Measurements from ENCODE around the gene LMTK2. TPM values are rescaled to one million over a fixed set of nuclear protein-coding genes. Genes with fewer than 3 reads are reported as not detected.

LMTK2 gene
- polyA plus RNA-seq, 1 donor from 2014 or later = 11.9 TPM

DNA sequence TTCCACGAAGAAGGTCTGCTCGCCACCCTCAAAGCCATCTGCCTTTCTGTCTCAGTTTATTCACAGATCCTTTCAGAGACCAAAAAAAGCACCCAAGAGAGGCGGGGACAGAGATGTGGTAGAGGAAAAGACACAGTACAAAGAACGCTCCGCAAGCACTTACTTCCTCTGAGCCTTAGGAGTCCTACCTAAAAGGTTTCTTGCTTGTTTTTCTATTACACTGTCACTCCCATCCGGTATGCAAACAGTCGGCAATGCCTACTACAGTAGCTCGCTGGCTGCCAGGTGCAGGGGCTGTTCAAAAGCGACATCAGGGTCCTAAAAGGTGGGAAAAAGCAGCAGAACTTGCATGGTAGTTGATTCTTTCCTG lies 144.6 kb downstream of the LMTK2 start:
- H3K4me2 ChIP-seq (ENCODE audit: low read length) = peak overlapping the region; percentile 99
- no peaks in the 10 kb centered on the region for H3K36me3 ChIP-seq (ENCODE audit: insufficient read depth, low read length)
- H3K79me2 ChIP-seq (replicated peaks; ENCODE audit: insufficient read depth, low read length) = peaks cover 29% of the 10 kb centered on the region
- peak overlapping the region; percentile 99 for H3K4me3 ChIP-seq (ENCODE audit: low read length)
- no peaks in the 10 kb centered on the region for H3F3A ChIP-seq (ENCODE audit: insufficient read depth, low read length, poor library complexity, severe bottlenecking)
- peak overlapping the region; percentile 61 for H3K27ac ChIP-seq (ENCODE audit: low read length)
- no peaks in the 10 kb centered on the region for H3K9me3 ChIP-seq (ENCODE audit: low read length)
- H4K20me1 ChIP-seq (ENCODE audit: insufficient read depth) = no peaks in the 10 kb centered on the region
- no peaks in the 10 kb centered on the region for H3K27me3 ChIP-seq (ENCODE audit: insufficient read depth, low read depth, low read length)
- TF ChIP-seq TAF1 (IDR thresholded peaks at IDR 0.05; ENCODE audit: low read depth) = no peak
- TF ChIP-seq, protein P1, sequence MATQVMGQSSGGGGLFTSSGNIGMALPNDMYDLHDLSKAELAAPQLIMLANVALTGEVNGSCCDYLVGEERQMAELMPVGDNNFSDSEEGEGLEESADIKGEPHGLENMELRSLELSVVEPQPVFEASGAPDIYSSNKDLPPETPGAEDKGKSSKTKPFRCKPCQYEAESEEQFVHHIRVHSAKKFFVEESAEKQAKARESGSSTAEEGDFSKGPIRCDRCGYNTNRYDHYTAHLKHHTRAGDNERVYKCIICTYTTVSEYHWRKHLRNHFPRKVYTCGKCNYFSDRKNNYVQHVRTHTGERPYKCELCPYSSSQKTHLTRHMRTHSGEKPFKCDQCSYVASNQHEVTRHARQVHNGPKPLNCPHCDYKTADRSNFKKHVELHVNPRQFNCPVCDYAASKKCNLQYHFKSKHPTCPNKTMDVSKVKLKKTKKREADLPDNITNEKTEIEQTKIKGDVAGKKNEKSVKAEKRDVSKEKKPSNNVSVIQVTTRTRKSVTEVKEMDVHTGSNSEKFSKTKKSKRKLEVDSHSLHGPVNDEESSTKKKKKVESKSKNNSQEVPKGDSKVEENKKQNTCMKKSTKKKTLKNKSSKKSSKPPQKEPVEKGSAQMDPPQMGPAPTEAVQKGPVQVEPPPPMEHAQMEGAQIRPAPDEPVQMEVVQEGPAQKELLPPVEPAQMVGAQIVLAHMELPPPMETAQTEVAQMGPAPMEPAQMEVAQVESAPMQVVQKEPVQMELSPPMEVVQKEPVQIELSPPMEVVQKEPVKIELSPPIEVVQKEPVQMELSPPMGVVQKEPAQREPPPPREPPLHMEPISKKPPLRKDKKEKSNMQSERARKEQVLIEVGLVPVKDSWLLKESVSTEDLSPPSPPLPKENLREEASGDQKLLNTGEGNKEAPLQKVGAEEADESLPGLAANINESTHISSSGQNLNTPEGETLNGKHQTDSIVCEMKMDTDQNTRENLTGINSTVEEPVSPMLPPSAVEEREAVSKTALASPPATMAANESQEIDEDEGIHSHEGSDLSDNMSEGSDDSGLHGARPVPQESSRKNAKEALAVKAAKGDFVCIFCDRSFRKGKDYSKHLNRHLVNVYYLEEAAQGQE (IDR thresholded peaks at IDR 0.05; ENCODE audit: borderline replicate concordance) = no peak
- no peak for TF ChIP-seq POLR2AphosphoS5 (IDR thresholded peaks at IDR 0.05)
- no peak for TF ChIP-seq RAD21 (conservative IDR thresholded peaks at IDR 0.05)
- H3K9me2 ChIP-seq (ENCODE audit: insufficient read depth, low read length) = no peaks in the 10 kb centered on the region
- peak overlapping the region; percentile 91 for H2AFZ ChIP-seq (ENCODE audit: low read depth, low read length)
- peak overlapping the region; percentile 83 for H3K9ac ChIP-seq (ENCODE audit: low read length)

DNA sequence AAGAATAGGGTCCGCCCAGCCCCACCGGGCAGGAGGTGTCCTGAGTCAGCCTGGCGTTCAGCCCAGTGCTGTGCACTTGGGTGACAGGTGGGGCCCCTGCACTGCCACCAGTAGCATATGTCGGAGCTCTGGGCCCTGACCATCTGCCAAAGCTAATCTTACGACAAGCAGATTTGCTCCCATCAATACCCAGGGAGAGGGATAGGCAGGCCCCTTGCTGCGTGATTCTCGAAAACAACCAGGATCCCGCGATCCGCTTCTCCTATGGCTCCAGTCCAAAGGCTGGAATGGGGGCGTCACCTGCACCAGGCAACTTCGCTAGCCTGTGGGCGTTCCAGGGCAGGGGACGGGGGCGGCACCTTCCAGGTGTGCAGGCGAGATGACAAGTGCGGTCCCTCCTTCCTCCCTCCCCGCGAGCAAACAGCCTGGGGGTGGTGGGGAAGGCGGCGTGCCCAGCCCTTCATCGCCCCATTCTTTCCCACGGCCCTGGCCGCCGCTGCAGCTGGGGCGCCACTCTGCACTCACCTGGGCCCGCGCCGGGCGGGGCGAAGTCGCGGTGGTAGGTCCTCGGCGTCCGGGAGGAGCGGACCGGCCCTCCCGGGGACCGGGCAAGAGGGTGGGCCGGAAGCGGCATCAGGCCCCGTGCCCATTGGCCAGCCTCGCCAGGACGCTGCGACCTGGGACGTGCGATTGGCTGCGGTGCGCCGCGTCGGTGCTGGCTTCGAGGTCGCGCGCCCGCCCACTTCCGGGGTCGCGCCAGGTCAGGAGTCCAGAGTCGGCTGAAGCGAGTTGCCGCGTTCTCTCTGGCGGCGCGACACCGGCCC lies 145.2 kb downstream of the LMTK2 start, which contains the start of gene TECPR1:
Gene TECPR1, minus strand, starts transcription at position 632 of the 824 bp plus-strand sequence. CDS start 6,086 bp downstream, outside the sequence.
- peak within 1 kb of the TSS; percentile 61 for H3K27ac ChIP-seq (ENCODE audit: low read length)

More for the DNA sequence above, 145.2 kb downstream of the LMTK2 start, which contains the start of gene TECPR1:
- peak within 1 kb of the TSS; percentile 91 for H2AFZ ChIP-seq (ENCODE audit: low read depth, low read length)
- TF ChIP-seq EP300 (conservative IDR thresholded peaks at IDR 0.05; ENCODE audit: poor library complexity, severe bottlenecking) = no peak
- no peak for TF ChIP-seq EZH2 (IDR thresholded peaks at IDR 0.05; ENCODE audit: borderline replicate concordance, insufficient read depth, low read length, poor library complexity, severe bottlenecking)
- TF ChIP-seq MXI1 (conservative IDR thresholded peaks at IDR 0.05; ENCODE audit: poor library complexity, severe bottlenecking) = peak; percentile 84
- peak; percentile 73 for TF ChIP-seq POLR2AphosphoS5 (IDR thresholded peaks at IDR 0.05)
- TF ChIP-seq TAF1 (IDR thresholded peaks at IDR 0.05; ENCODE audit: low read depth) = peak; percentile 24
- TF ChIP-seq, protein P2, sequence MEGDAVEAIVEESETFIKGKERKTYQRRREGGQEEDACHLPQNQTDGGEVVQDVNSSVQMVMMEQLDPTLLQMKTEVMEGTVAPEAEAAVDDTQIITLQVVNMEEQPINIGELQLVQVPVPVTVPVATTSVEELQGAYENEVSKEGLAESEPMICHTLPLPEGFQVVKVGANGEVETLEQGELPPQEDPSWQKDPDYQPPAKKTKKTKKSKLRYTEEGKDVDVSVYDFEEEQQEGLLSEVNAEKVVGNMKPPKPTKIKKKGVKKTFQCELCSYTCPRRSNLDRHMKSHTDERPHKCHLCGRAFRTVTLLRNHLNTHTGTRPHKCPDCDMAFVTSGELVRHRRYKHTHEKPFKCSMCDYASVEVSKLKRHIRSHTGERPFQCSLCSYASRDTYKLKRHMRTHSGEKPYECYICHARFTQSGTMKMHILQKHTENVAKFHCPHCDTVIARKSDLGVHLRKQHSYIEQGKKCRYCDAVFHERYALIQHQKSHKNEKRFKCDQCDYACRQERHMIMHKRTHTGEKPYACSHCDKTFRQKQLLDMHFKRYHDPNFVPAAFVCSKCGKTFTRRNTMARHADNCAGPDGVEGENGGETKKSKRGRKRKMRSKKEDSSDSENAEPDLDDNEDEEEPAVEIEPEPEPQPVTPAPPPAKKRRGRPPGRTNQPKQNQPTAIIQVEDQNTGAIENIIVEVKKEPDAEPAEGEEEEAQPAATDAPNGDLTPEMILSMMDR (IDR thresholded peaks at IDR 0.05; ENCODE audit: poor library complexity, severe bottlenecking) = peak; percentile 31
- TF ChIP-seq, protein P1 (IDR thresholded peaks at IDR 0.05; ENCODE audit: borderline replicate concordance) = peak; percentile 14
- no peak for TF ChIP-seq RAD21 (conservative IDR thresholded peaks at IDR 0.05)
- no peak for TF ChIP-seq SMC3 (conservative IDR thresholded peaks at IDR 0.05; ENCODE audit: poor library complexity)
- H3K9me3 ChIP-seq (ENCODE audit: low read length) = no peaks in the 10 kb centered on the region
- H3K27me3 ChIP-seq (ENCODE audit: insufficient read depth, low read depth, low read length) = no peaks in the 10 kb centered on the region
- H3K36me3 ChIP-seq (ENCODE audit: insufficient read depth, low read length) = no peaks in the 10 kb centered on the region
- peak within 1 kb of the TSS; percentile 99 for H3K4me3 ChIP-seq (ENCODE audit: low read length)
- no peaks in the 10 kb centered on the region for H4K20me1 ChIP-seq (ENCODE audit: insufficient read depth)
- peak within 1 kb of the TSS; percentile 83 for H3K9ac ChIP-seq (ENCODE audit: low read length)
- peaks cover 29% of the 10 kb centered on the region for H3K79me2 ChIP-seq (replicated peaks; ENCODE audit: insufficient read depth, low read length)
- no peaks in the 10 kb centered on the region for H3F3A ChIP-seq (ENCODE audit: insufficient read depth, low read length, poor library complexity, severe bottlenecking)
- H3K9me2 ChIP-seq (ENCODE audit: insufficient read depth, low read length) = no peaks in the 10 kb centered on the region
- H3K4me2 ChIP-seq (ENCODE audit: low read length) = peak within 1 kb of the TSS; percentile 99

All from neural cell (in vitro differentiated cells).